H9 (cell line): ENCODE data around the gene JUNB. TPM values are rescaled to one million over a fixed set of nuclear protein-coding genes. Genes with fewer than 3 reads are reported as not detected.

Experiments used
- DNase-seq: peaks from one replicate; pipeline ENCODE4 v3.0.0-alpha.2; 2017
- H2AFZ ChIP-seq: one replicate; pipeline ENCODE4 v1.6.1; 2013; ENCODE audit warnings: mild to moderate bottlenecking, low read length, control low read depth, moderate library complexity
- H2AK5ac ChIP-seq: 2 replicates; pipeline ENCODE4 v1.6.1; 2013; ENCODE audit warnings: low read length, control low read depth, mixed read lengths; ENCODE audit not compliant: insufficient read length
- H2BK120ac ChIP-seq: one replicate; pipeline ENCODE4 v1.6.1; 2013; ENCODE audit warnings: low read depth, mild to moderate bottlenecking, low read length, control low read depth, inconsistent platforms; ENCODE audit not compliant: poor library complexity, severe bottlenecking
- H2BK12ac ChIP-seq: 2 replicates; pipeline ENCODE4 v1.6.1; 2013; ENCODE audit warnings: low read length, control low read depth, mixed read lengths, low read depth; ENCODE audit not compliant: insufficient read length
- H2BK15ac ChIP-seq: 2 replicates; pipeline ENCODE4 v1.6.1; 2013; ENCODE audit warnings: low read depth, low read length, control low read depth
- H2BK20ac ChIP-seq: one replicate; pipeline ENCODE4 v1.6.1; 2013; ENCODE audit warnings: low read depth, mild to moderate bottlenecking, low read length, control low read depth, inconsistent platforms; ENCODE audit not compliant: poor library complexity, severe bottlenecking
- H2BK5ac ChIP-seq: 2 replicates; pipeline ENCODE4 v1.6.1; 2013; ENCODE audit warnings: low read length, control low read depth, mixed read lengths; ENCODE audit not compliant: insufficient read length
- H3K14ac ChIP-seq: 2 replicates; pipeline ENCODE4 v1.6.1; 2013; ENCODE audit warnings: low read length, control low read depth; ENCODE audit not compliant: insufficient read depth
- H3K18ac ChIP-seq: 2 replicates; pipeline ENCODE4 v1.6.1; 2013; ENCODE audit warnings: low read depth, mild to moderate bottlenecking, mixed read lengths, low read length, control low read depth; ENCODE audit not compliant: insufficient read length
- H3K23ac ChIP-seq: 2 replicates; pipeline ENCODE4 v1.6.1; 2013; ENCODE audit warnings: low read length, control low read depth, mixed read lengths, low read depth; ENCODE audit not compliant: insufficient read length
- H3K23me2 ChIP-seq: 2 replicates; pipeline ENCODE4 v1.6.1; 2013; ENCODE audit warnings: low read depth, mild to moderate bottlenecking, mixed read lengths, low read length, control low read depth; ENCODE audit not compliant: insufficient read length, poor library complexity, severe bottlenecking
- H3K27ac ChIP-seq: 2 replicates; pipeline ENCODE4 v1.5.1; 2013; ENCODE audit warnings: low read length, control low read depth, mixed read lengths, low read depth; ENCODE audit not compliant: insufficient read length
- H3K27me3 ChIP-seq: 2 replicates; pipeline ENCODE4 v1.6.1; 2013; ENCODE audit warnings: low read length, control low read depth, inconsistent platforms; ENCODE audit not compliant: insufficient read depth
- H3K4ac ChIP-seq: 2 replicates; pipeline ENCODE4 v1.6.1; 2013; ENCODE audit warnings: low read depth, mild to moderate bottlenecking, control low read depth, inconsistent platforms, low read length, moderate library complexity
- H3K4me1 ChIP-seq: 2 replicates; pipeline ENCODE4 v1.6.1; 2013; ENCODE audit warnings: low read length, control low read depth, inconsistent platforms; ENCODE audit not compliant: insufficient read depth
- H3K4me2 ChIP-seq: 2 replicates; pipeline ENCODE4 v1.6.1; 2013; ENCODE audit warnings: low read length, control low read depth, mixed read lengths; ENCODE audit not compliant: insufficient read length, insufficient read depth
- H3K56ac ChIP-seq: 2 replicates; pipeline ENCODE4 v1.6.1; 2013; ENCODE audit warnings: low read depth, mild to moderate bottlenecking, mixed read lengths, low read length, control low read depth; ENCODE audit not compliant: insufficient read length
- H3K79me1 ChIP-seq: 2 replicates; pipeline ENCODE4 v1.6.1; 2013; ENCODE audit warnings: low read depth, mild to moderate bottlenecking, moderate library complexity, low read length, control low read depth, inconsistent platforms; ENCODE audit not compliant: insufficient read depth, poor library complexity, severe bottlenecking
- H3K79me2 ChIP-seq: 2 replicates; pipeline ENCODE4 v1.6.1; 2013; ENCODE audit warnings: low read length, control low read depth, inconsistent platforms; ENCODE audit not compliant: insufficient read depth
- H3K9ac ChIP-seq: 2 replicates; pipeline ENCODE4 v1.6.1; 2013; ENCODE audit warnings: low read length, control low read depth, mixed read lengths; ENCODE audit not compliant: insufficient read length; ENCODE audit errors: extremely low read depth
- H3K9me3 ChIP-seq: one replicate; pipeline ENCODE4 v1.6.1; 2013; ENCODE audit warnings: low read depth, low read length, inconsistent platforms; ENCODE audit not compliant: control insufficient read depth
- H3T11ph ChIP-seq: one replicate; pipeline ENCODE4 v1.6.1; 2013; ENCODE audit warnings: mild to moderate bottlenecking, low read length, control low read depth, inconsistent platforms
- H4K20me1 ChIP-seq: one replicate; pipeline ENCODE4 v1.6.1; 2013; ENCODE audit not compliant: control insufficient read depth, insufficient read length, insufficient read depth
- H4K5ac ChIP-seq: 2 replicates; pipeline ENCODE4 v1.6.1; 2013; ENCODE audit warnings: low read depth, mild to moderate bottlenecking, mixed read lengths, low read length, control low read depth; ENCODE audit not compliant: insufficient read length
- H4K8ac ChIP-seq: replicated peaks from 2 replicates; pipeline ENCODE4 v1.6.1; 2013; ENCODE audit warnings: low read length, control low read depth, mixed read lengths, low read depth; ENCODE audit not compliant: insufficient read length
- H4K91ac ChIP-seq: 2 replicates; pipeline ENCODE4 v1.6.1; 2013; ENCODE audit warnings: low read depth, mild to moderate bottlenecking, moderate library complexity, mixed read lengths, low read length, control low read depth; ENCODE audit not compliant: insufficient read length
- H3K27ac Mint-ChIP-seq, 3 experiments: 2 replicates in 2 of 3; 3 replicates in 1 of 3; pipeline ENCODE4 v1.8.0; 2020 to 2021; ENCODE audit warnings: mixed read lengths in 3 of 3, mild to moderate bottlenecking in 1 of 3, moderate library complexity in 1 of 3
- H3K27me3 Mint-ChIP-seq: 2 replicates; pipeline ENCODE4 v1.8.0; 2021; ENCODE audit warnings: low read depth, mild to moderate bottlenecking, moderate library complexity, mixed read lengths
- H3K36me3 Mint-ChIP-seq, 3 experiments: 2 replicates in 2 of 3; 3 replicates in 1 of 3; pipeline ENCODE4 v1.8.0; 2020 to 2021; ENCODE audit warnings: low read depth in 3 of 3, mixed read lengths in 3 of 3; ENCODE audit not compliant: insufficient read depth in 1 of 3
- H3K4me1 Mint-ChIP-seq, 2 experiments: 2 replicates each; pipeline ENCODE4 v1.8.0; 2020; ENCODE audit warnings: mixed read lengths in 2 of 2
- H3K4me3 Mint-ChIP-seq, 2 experiments: 2 replicates in 1 of 2; 3 replicates in 1 of 2; pipeline ENCODE4 v1.8.0; 2020 to 2021; ENCODE audit warnings: mild to moderate bottlenecking in 2 of 2, mixed read lengths in 2 of 2, moderate library complexity in 1 of 2
- H3K9me3 Mint-ChIP-seq, 2 experiments: 2 replicates in 1 of 2; 3 replicates in 1 of 2; pipeline ENCODE4 v1.8.0; 2020; ENCODE audit warnings: mild to moderate bottlenecking in 2 of 2, mixed read lengths in 2 of 2, moderate library complexity in 1 of 2
- WGBS: extraction: QIAGEN DNeasy Blood & Tissue Kit; methylation state at CpG from one replicate; pipeline ENCODE4 v1.1.7; 2013; ENCODE audit warnings: missing lambda C conversion rate, low lambda C conversion rate, mixed read lengths; ENCODE audit not compliant: insufficient read length; ENCODE audit errors: extremely low coverage; 5-methylcytosine and 5-hydroxymethylcytosine counted together
- total RNA-seq: library from RNA; stranded (reverse); gene quantifications from 2 replicates; pipeline ENCODE4 v1.2.1, GENCODE V29; 2021
- TF ChIP-seq, protein P1 (sequence below): fragments of 200-600 bp; sonication (generic); conservative IDR thresholded peaks from 3 replicates; pipeline ENCODE4 v1.8.0; 2021; ENCODE audit warnings: antibody characterized with exemption, mild to moderate bottlenecking

The JUNB gene
- total RNA-seq, 1 experiment from 2014 or later: 15.9 TPM

DNA sequence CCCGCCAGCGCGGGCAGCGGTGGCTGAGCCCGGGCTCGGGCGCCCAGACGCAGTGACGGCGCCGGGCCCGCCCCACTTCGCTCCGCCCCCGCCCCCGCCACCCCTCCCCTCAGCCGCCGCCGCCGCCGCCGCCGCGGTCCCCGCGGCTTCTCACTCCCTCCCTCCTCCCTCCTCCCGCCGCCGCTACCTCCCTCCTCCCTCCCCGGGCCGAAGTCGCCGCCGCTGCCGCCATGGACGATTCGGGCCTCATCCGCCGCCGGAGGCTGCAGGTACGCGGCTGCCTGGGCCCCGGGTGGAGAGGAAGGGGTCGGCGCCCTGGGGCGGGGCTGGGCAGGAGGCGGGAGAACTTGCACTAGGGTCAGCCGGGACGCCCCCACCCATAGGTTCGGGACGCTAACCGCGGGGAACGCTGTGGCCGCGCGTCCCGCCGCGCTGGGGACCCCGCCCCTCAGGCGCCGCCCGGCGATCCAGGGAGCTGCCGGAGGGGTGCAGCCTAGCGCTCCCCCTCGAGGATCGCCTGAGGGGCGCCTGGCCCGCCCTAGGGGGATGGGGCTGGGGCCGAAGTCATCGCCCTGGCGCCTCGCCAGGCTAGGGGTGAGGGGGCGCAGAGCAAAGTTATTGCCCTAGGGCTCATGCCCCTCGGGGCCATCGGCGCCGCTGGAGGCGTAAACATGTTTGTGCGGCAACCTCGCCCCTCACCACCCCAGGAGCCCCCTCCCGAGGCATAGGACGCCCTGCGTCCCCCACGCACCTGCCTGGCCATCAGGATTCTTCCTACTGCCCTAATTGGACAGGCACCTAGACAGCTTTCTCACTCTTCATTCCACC lies 42.7 kb downstream of the JUNB start:
- H3K27me3 Mint-ChIP-seq: peaks cover 43% of the 10 kb centered on the region
- H2BK20ac ChIP-seq: no peak overlapping the region
- H3K56ac ChIP-seq: no peak overlapping the region
- no peak overlapping the region for H4K5ac ChIP-seq
- no peak overlapping the region for H2BK15ac ChIP-seq
- H4K20me1 ChIP-seq: no peaks in the 10 kb centered on the region
- peaks cover 26 to 34% of the 10 kb centered on the region in 2 experiments for H3K4me1 Mint-ChIP-seq
- no peaks in the 10 kb centered on the region for H3K9me3 ChIP-seq
- no peaks in the 10 kb centered on the region; a peak in 1 of 7 replicates for H3K36me3 Mint-ChIP-seq
- no peaks in the 10 kb centered on the region for H3K79me2 ChIP-seq
- H3K14ac ChIP-seq: no peak overlapping the region; the same call in 1 of the 2 replicates
- H3K27me3 ChIP-seq: peaks cover 3% of the 10 kb centered on the region; the same call in 1 of the 2 replicates
- no peak overlapping the region for H4K8ac ChIP-seq
- H3K23me2 ChIP-seq: peaks cover 10% of the 10 kb centered on the region
- no peaks in the 10 kb centered on the region; a peak in 1 of 5 replicates for H3K9me3 Mint-ChIP-seq
- H3T11ph ChIP-seq: no peak overlapping the region
- no peak overlapping the region for H2BK120ac ChIP-seq
- H3K23ac ChIP-seq: no peak overlapping the region
- no peak overlapping the region for H2BK5ac ChIP-seq
- TF ChIP-seq, protein P1, sequence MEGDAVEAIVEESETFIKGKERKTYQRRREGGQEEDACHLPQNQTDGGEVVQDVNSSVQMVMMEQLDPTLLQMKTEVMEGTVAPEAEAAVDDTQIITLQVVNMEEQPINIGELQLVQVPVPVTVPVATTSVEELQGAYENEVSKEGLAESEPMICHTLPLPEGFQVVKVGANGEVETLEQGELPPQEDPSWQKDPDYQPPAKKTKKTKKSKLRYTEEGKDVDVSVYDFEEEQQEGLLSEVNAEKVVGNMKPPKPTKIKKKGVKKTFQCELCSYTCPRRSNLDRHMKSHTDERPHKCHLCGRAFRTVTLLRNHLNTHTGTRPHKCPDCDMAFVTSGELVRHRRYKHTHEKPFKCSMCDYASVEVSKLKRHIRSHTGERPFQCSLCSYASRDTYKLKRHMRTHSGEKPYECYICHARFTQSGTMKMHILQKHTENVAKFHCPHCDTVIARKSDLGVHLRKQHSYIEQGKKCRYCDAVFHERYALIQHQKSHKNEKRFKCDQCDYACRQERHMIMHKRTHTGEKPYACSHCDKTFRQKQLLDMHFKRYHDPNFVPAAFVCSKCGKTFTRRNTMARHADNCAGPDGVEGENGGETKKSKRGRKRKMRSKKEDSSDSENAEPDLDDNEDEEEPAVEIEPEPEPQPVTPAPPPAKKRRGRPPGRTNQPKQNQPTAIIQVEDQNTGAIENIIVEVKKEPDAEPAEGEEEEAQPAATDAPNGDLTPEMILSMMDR: no peak; the same call in 2 of the 3 replicates
- WGBS: no CpG with 5 or more reads among the region's 87 CpGs
- H3K27ac Mint-ChIP-seq: no peak overlapping the region
- no peak overlapping the region for H2BK12ac ChIP-seq
- H3K4me2 ChIP-seq: peak overlapping the region; percentile 76
- H3K18ac ChIP-seq: no peak overlapping the region
- H3K4me1 ChIP-seq: no peaks in the 10 kb centered on the region; the same call in 1 of the 2 replicates
- no peak overlapping the region for H2AK5ac ChIP-seq
- H3K4ac ChIP-seq: no peak overlapping the region
- no peak overlapping the region for H3K9ac ChIP-seq
- H2AFZ ChIP-seq: no peak overlapping the region
- no peaks in the 10 kb centered on the region for H3K79me1 ChIP-seq
- H3K27ac ChIP-seq: no peak overlapping the region
- H3K4me3 Mint-ChIP-seq: peak overlapping the region; percentile 68 to 90
- H4K91ac ChIP-seq: no peak overlapping the region
- DNase-seq: peak; percentile 70
